ENCODE data around the gene PIK3CD.

The PIK3CD gene

GRCh38 chr1:9721606-9722377 is 70.3 kb downstream of the PIK3CD start:
- DNase-seq, result no peak

- no peak for DNase-seq
Measured at GRCh38 chr1:9722378-9722749, 70.8 kb downstream of the PIK3CD start.

- DNase-seq, result no peak
Measured at GRCh38 chr1:9723068-9723805, 71.7 kb downstream of the PIK3CD start.

GRCh38 chr1:9723926-9724325 is 72.4 kb downstream of the PIK3CD start:
- no peak for DNase-seq

GRCh38 chr1:9724706-9725476 is 73.4 kb downstream of the PIK3CD start:
- peak; percentile 20 for DNase-seq

GRCh38 chr1:9726406-9726805 is 74.9 kb downstream of the PIK3CD start:
- no peak for DNase-seq

GRCh38 chr1:9726905-9727595 is 75.5 kb downstream of the PIK3CD start:
- no peak for DNase-seq

GRCh38 chr1:9728451-9729295 is 77.1 kb downstream of the PIK3CD start:
- no peak for DNase-seq

- DNase-seq, result no peak
Measured at GRCh38 chr1:9729523-9729922, 78.0 kb downstream of the PIK3CD start.

GRCh38 chr1:9730096-9730901 is 78.8 kb downstream of the PIK3CD start:
- DNase-seq, result no peak

GRCh38 chr1:9731051-9731537 is 79.6 kb downstream of the PIK3CD start:
- DNase-seq, result no peak

GRCh38 chr1:9731561-9731960 is 80.0 kb downstream of the PIK3CD start:
- DNase-seq, result no peak

GRCh38 chr1:9732123-9732971 is 80.8 kb downstream of the PIK3CD start:
- DNase-seq, result no peak

- no peak for DNase-seq
Measured at GRCh38 chr1:9733160-9733789, 81.7 kb downstream of the PIK3CD start.

GRCh38 chr1:9735800-9736199 is 84.3 kb downstream of the PIK3CD start:
- DNase-seq, result no peak

GRCh38 chr1:9736241-9736640 is 84.7 kb downstream of the PIK3CD start:
- DNase-seq, result no peak

GRCh38 chr1:9737057-9737456 is 85.5 kb downstream of the PIK3CD start:
- DNase-seq, result no peak

- no peak for DNase-seq
Measured at GRCh38 chr1:9737671-9738070, 86.1 kb downstream of the PIK3CD start.

- DNase-seq, result no peak
Measured at GRCh38 chr1:9744106-9744799, 92.7 kb downstream of the PIK3CD start.

Data from NCI-H146 (cell line).